ENCODE measurements around the gene MIGA2. TPM values are rescaled to one million over a fixed set of nuclear protein-coding genes. Genes with fewer than 3 reads are reported as not detected.

MIGA2 gene
- total and polyA plus RNA-seq, 2 donors (not counting 1 experiment from before 2014, with no cell fraction given) = 62.1 to 78.1 TPM

GRCh38 chr9:129104051-129104450, 67.6 kb downstream of the MIGA2 start:
- no peak overlapping the region for H3K27ac ChIP-seq (ENCODE audit: low read length in 2 of 2)
- H3K9ac ChIP-seq (ENCODE audit: low read length) = no peak overlapping the region
- H3K27me3 Mint-ChIP-seq = no peaks in the 10 kb centered on the region
- no peak overlapping the region for H3K4me2 ChIP-seq (replicated peaks; ENCODE audit: low read depth, low read length, poor library complexity, severe bottlenecking)
- no peak overlapping the region for H2AFZ ChIP-seq (ENCODE audit: insufficient read depth, low read depth, low read length, poor library complexity, severe bottlenecking)
- intact Hi-C loops (cut with micrococcal nuclease) = no loop called here
- no peaks in the 10 kb centered on the region for H4K20me1 ChIP-seq (ENCODE audit: control insufficient read depth, insufficient read depth, low read length, poor library complexity, severe bottlenecking)
- H3K27ac Mint-ChIP-seq = no peak overlapping the region
- TF ChIP-seq EZH2 (IDR thresholded peaks at IDR 0.05; ENCODE audit: borderline replicate concordance, insufficient read depth, low read depth, low read length, poor library complexity, severe bottlenecking) (no peak), CTCF (IDR thresholded peaks at IDR 0.05) (no peak)
- H3K79me2 ChIP-seq (ENCODE audit: control insufficient read depth, insufficient read depth, low read length) = no peaks in the 10 kb centered on the region
- no peaks in the 10 kb centered on the region for H3K36me3 ChIP-seq (replicated peaks in 1 of 2; ENCODE audit: control extremely low read depth in 1 of 2, control insufficient read depth in 1 of 2, extremely low read depth in 1 of 2, insufficient read depth in 2 of 2, low read length in 1 of 2)
- CTCF ChIA-PET = interaction anchor here (1.5 kb wide), 1 partner anchor 9 kb away, joined by 3 read pairs; no protein-coding TSS in a partner anchor
- H3K4me3 Mint-ChIP-seq = no peak overlapping the region
- no peaks in the 10 kb centered on the region for H3K4me1 Mint-ChIP-seq
- H3K9me3 ChIP-seq (ENCODE audit: control extremely low read depth in 1 of 3, control insufficient read depth in 2 of 3, insufficient read depth in 1 of 3, low read length in 2 of 3) = no peaks in the 10 kb centered on the region
- DNase-seq (no peak), ATAC-seq (ENCODE audit: low read depth) (no peak)
- H3K4me3 ChIP-seq (ENCODE audit: control extremely low read depth in 1 of 5, extremely low read depth in 1 of 5, insufficient read depth in 1 of 5, low read depth in 2 of 5, low read length in 4 of 5) = no peak overlapping the region
- no peaks in the 10 kb centered on the region for H3K9me3 Mint-ChIP-seq (ENCODE audit: insufficient read depth)
- WGBS (ENCODE audit: insufficient coverage) = 88% methylated on average over 10 of the region's 11 CpGs
- no peaks in the 10 kb centered on the region for H3K4me1 ChIP-seq (ENCODE audit: control insufficient read depth in 2 of 2, insufficient read depth in 2 of 2, low read length in 2 of 2)
- POLR2A ChIA-PET = no interaction called here
- no peaks in the 10 kb centered on the region for H3K27me3 ChIP-seq (replicated peaks in 1 of 4; ENCODE audit: control extremely low read depth in 1 of 4, control insufficient read depth in 3 of 4, insufficient read depth in 4 of 4, low read length in 3 of 4)

GRCh38 chr9:129105857-129106694, 69.7 kb downstream of the MIGA2 start:
- Histone ChIP-seq H2AFZ (ENCODE audit: insufficient read depth, low read depth, low read length, poor library complexity, severe bottlenecking) (no peak overlapping the region), H3K36me3 (replicated peaks in 1 of 2; ENCODE audit: control extremely low read depth in 1 of 2, control insufficient read depth in 1 of 2, extremely low read depth in 1 of 2, insufficient read depth in 2 of 2, low read length in 1 of 2) (no peaks in the 10 kb centered on the region), H3K9ac (ENCODE audit: low read length) (no peak overlapping the region), H3K79me2 (ENCODE audit: control insufficient read depth, insufficient read depth, low read length) (no peaks in the 10 kb centered on the region), H3K27ac (ENCODE audit: low read length in 2 of 2) (no peak overlapping the region), H3K27me3 (replicated peaks in 1 of 4; ENCODE audit: control extremely low read depth in 1 of 4, control insufficient read depth in 3 of 4, insufficient read depth in 4 of 4, low read length in 3 of 4) (no peaks in the 10 kb centered on the region), H3K9me3 (ENCODE audit: control extremely low read depth in 1 of 3, control insufficient read depth in 2 of 3, insufficient read depth in 1 of 3, low read length in 2 of 3) (no peaks in the 10 kb centered on the region), H4K20me1 (ENCODE audit: control insufficient read depth, insufficient read depth, low read length, poor library complexity, severe bottlenecking) (no peaks in the 10 kb centered on the region), H3K4me3 (ENCODE audit: control extremely low read depth in 1 of 5, extremely low read depth in 1 of 5, insufficient read depth in 1 of 5, low read depth in 2 of 5, low read length in 4 of 5) (no peak overlapping the region), H3K4me1 (ENCODE audit: control insufficient read depth in 2 of 2, insufficient read depth in 2 of 2, low read length in 2 of 2) (peaks cover 3 to 6% of the 10 kb centered on the region in 2 donors), H3K4me2 (replicated peaks; ENCODE audit: low read depth, low read length, poor library complexity, severe bottlenecking) (no peak overlapping the region)
- no peaks in the 10 kb centered on the region for H3K27me3 Mint-ChIP-seq
- H3K4me3 Mint-ChIP-seq = no peak overlapping the region
- ChIA-PET CTCF (no interaction called here), POLR2A (no interaction called here)
- intact Hi-C loops (cut with micrococcal nuclease) = no loop called here
- H3K27ac Mint-ChIP-seq = no peak overlapping the region
- no peaks in the 10 kb centered on the region for H3K9me3 Mint-ChIP-seq (ENCODE audit: insufficient read depth)
- no peak for TF ChIP-seq EZH2 (IDR thresholded peaks at IDR 0.05; ENCODE audit: borderline replicate concordance, insufficient read depth, low read depth, low read length, poor library complexity, severe bottlenecking)
- no peak for TF ChIP-seq CTCF (IDR thresholded peaks at IDR 0.05)
- ATAC-seq (ENCODE audit: low read depth) = no peak
- WGBS (ENCODE audit: insufficient coverage) = 90% methylated on average over 14 of the region's 17 CpGs
- H3K4me1 Mint-ChIP-seq = peaks cover 8% of the 10 kb centered on the region
- no peak for DNase-seq

All from B cell (primary cell).